ENCODE results near the gene ERC1. TPM values are rescaled to one million over a fixed set of nuclear protein-coding genes. Genes with fewer than 3 reads are reported as not detected.

ERC1 gene
- total RNA-seq, 1 donor from 2014 or later = 16.6 TPM

DNA sequence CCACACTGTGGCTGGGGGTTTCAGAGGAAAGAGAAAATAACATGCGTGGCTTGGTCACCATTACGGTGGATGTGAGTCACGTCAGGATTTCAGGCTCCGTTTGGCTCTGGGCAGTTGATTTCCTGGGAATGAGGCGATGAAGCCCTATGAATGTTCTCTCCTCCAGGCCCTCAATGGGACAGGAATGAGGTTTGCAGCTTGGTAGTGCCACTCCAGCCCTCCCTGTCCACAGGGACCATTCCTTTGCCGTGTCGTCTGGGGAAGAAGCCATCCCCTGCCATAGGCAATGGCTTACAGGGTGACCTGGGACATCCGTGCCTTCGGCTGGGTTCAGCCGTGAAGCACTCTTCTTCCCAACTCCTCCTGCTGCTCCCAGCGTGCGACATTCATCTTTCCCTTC lies 508.3 kb downstream of the ERC1 start:
- Histone ChIP-seq H3K4me3 (ENCODE audit: low read depth, low read length) (no peak overlapping the region), H3K36me3 (ENCODE audit: control insufficient read depth, insufficient read depth, low read length) (no peaks in the 10 kb centered on the region), H3K27me3 (ENCODE audit: control insufficient read depth, insufficient read depth, low read length) (peaks cover 6% of the 10 kb centered on the region)
- TF ChIP-seq, protein P1, sequence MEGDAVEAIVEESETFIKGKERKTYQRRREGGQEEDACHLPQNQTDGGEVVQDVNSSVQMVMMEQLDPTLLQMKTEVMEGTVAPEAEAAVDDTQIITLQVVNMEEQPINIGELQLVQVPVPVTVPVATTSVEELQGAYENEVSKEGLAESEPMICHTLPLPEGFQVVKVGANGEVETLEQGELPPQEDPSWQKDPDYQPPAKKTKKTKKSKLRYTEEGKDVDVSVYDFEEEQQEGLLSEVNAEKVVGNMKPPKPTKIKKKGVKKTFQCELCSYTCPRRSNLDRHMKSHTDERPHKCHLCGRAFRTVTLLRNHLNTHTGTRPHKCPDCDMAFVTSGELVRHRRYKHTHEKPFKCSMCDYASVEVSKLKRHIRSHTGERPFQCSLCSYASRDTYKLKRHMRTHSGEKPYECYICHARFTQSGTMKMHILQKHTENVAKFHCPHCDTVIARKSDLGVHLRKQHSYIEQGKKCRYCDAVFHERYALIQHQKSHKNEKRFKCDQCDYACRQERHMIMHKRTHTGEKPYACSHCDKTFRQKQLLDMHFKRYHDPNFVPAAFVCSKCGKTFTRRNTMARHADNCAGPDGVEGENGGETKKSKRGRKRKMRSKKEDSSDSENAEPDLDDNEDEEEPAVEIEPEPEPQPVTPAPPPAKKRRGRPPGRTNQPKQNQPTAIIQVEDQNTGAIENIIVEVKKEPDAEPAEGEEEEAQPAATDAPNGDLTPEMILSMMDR (IDR thresholded peaks at IDR 0.05; ENCODE audit: insufficient read depth, low read length, severe bottlenecking) = no peak
- FAIRE-seq (no peak), DNase-seq (ENCODE audit: low read depth) (no peak)

GRCh38 chr12:1500095-1500801 lies 509.2 kb downstream of the ERC1 start:
- no peak for DNase-seq (ENCODE audit: low read depth)

DNA sequence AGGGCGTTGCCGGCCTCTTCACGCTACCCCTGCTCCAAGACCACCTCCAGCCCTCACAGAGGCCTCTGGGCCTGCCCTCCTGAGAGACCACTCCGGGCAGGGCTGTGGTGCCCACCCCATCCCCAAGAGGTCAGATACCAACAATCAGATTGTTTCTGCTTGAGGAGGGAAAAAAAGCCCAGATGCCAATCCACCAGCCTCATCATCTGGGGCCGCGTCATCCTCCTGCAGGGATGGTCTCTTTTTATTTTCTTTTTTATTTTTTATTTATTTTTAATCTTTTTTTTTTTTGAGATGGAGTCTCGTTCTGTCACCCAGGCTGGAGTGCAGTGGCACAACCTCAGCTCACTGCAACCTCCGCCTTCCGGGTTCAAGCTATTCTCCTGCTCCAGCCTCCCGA lies 510.0 kb downstream of the ERC1 start:
- Histone ChIP-seq H3K27me3 (ENCODE audit: control insufficient read depth, insufficient read depth, low read length) (peaks cover 6% of the 10 kb centered on the region), H3K36me3 (ENCODE audit: control insufficient read depth, insufficient read depth, low read length) (no peaks in the 10 kb centered on the region), H3K4me3 (ENCODE audit: low read depth, low read length) (no peak overlapping the region)
- TF ChIP-seq, protein P1 (IDR thresholded peaks at IDR 0.05; ENCODE audit: insufficient read depth, low read length, severe bottlenecking) = no peak
- FAIRE-seq = no peak
- no peak for DNase-seq (ENCODE audit: low read depth)

More at GRCh38 chr12:1500095-1500801, 509.2 kb downstream of the ERC1 start:
- FAIRE-seq = no peak
- Histone ChIP-seq H3K36me3 (ENCODE audit: control insufficient read depth, insufficient read depth, low read length) (no peaks in the 10 kb centered on the region), H3K4me3 (ENCODE audit: low read depth, low read length) (no peak overlapping the region), H3K27me3 (ENCODE audit: control insufficient read depth, insufficient read depth, low read length) (peaks cover 6% of the 10 kb centered on the region)
- TF ChIP-seq, protein P1 (IDR thresholded peaks at IDR 0.05; ENCODE audit: insufficient read depth, low read length, severe bottlenecking) = no peak

- no peaks in the 10 kb centered on the region for H3K36me3 ChIP-seq (ENCODE audit: control insufficient read depth, insufficient read depth, low read length)
- no peak overlapping the region for H3K4me3 ChIP-seq (ENCODE audit: low read depth, low read length)
- DNase-seq (ENCODE audit: low read depth) = no peak
- TF ChIP-seq, protein P1 (IDR thresholded peaks at IDR 0.05; ENCODE audit: insufficient read depth, low read length, severe bottlenecking) = no peak
- FAIRE-seq = no peak
- peaks cover 6% of the 10 kb centered on the region for H3K27me3 ChIP-seq (ENCODE audit: control insufficient read depth, insufficient read depth, low read length)
These were observed 510.8 kb downstream of the ERC1 start for GRCh38 chr12:1501695-1502378.

DNA sequence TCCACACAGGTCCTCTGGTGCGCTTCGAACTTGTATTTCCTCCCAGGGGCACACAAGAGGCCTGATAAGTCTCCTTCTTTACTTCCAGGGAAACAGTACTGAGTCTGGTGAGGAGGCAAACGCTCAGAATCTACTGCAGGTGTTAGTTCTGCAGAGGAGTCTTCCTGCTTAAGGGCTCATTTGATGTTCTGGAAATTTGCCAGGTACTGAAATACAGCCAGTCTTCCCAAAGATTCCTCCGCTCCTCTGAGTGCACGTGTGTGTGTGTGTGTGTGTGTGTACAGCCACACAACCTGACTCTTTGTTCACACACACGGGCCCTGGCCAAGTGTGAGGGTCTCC lies 511.3 kb downstream of the ERC1 start:
- FAIRE-seq (no peak), DNase-seq (ENCODE audit: low read depth) (no peak)
- peaks cover 6% of the 10 kb centered on the region for H3K27me3 ChIP-seq (ENCODE audit: control insufficient read depth, insufficient read depth, low read length)
- TF ChIP-seq, protein P1 (IDR thresholded peaks at IDR 0.05; ENCODE audit: insufficient read depth, low read length, severe bottlenecking) = no peak
- no peak overlapping the region for H3K4me3 ChIP-seq (ENCODE audit: low read depth, low read length)
- no peaks in the 10 kb centered on the region for H3K36me3 ChIP-seq (ENCODE audit: control insufficient read depth, insufficient read depth, low read length)

Data from bronchial epithelial cell (primary cell).